CD14-positive monocyte (primary cell): ENCODE results near the gene MPDU1. TPM values are rescaled to one million over a fixed set of nuclear protein-coding genes. Genes with fewer than 3 reads are reported as not detected.
A peak's percentile ranks its signal among the peaks of the same experiment; 100 is the strongest.

Experiments used
- DNase-seq, 3 donors: peaks; one replicate each; pipeline ENCODE4 v3.0.0-alpha.2; 2011 to 2022
- H2AFZ ChIP-seq: 2 replicates; pipeline ENCODE4 v1.6.0; 2012; ENCODE audit warnings: mild to moderate bottlenecking, low read depth, low read length, inconsistent platforms; ENCODE audit not compliant: insufficient read depth, poor library complexity, severe bottlenecking
- H3K27ac ChIP-seq, 2 donors: 1 replicate in 1 of 2; 2 replicates in 1 of 2; pipeline ENCODE4 v1.5.1; 2012 to 2013; ENCODE audit warnings: low read length in 2 of 2, control low read depth in 1 of 2, inconsistent platforms in 1 of 2, low read depth in 1 of 2, mild to moderate bottlenecking in 1 of 2
- H3K27me3 ChIP-seq, 2 donors: one replicate each; pipeline versions ENCODE4 v1.6.0 to v1.6.1; 2011 to 2013; ENCODE audit warnings: low read length in 2 of 2; ENCODE audit not compliant: control insufficient read depth in 2 of 2, insufficient read depth in 2 of 2
- H3K36me3 ChIP-seq, 2 donors: replicated peaks in 1 of 2; 1 replicate in 1 of 2; 2 replicates in 1 of 2; pipeline versions ENCODE4 v1.5.1 to v1.6.1; 2012 to 2013; ENCODE audit warnings: low read length in 2 of 2, control low read depth in 1 of 2, inconsistent platforms in 1 of 2, mild to moderate bottlenecking in 1 of 2; ENCODE audit not compliant: insufficient read depth in 2 of 2, control insufficient read depth in 1 of 2
- H3K4me1 ChIP-seq, 2 donors: 1 replicate in 1 of 2; 2 replicates in 1 of 2; pipeline versions ENCODE4 v1.5.1 to v1.6.1; 2012 to 2013; ENCODE audit warnings: low read length in 2 of 2, control low read depth in 1 of 2, inconsistent platforms in 1 of 2, mild to moderate bottlenecking in 1 of 2, moderate library complexity in 1 of 2; ENCODE audit not compliant: insufficient read depth in 2 of 2, control insufficient read depth in 1 of 2
- H3K4me2 ChIP-seq: replicated peaks from 2 replicates; pipeline ENCODE3; 2012; ENCODE audit warnings: low read length, moderate library complexity, mild to moderate bottlenecking; ENCODE audit not compliant: poor library complexity, severe bottlenecking; ENCODE audit errors: extremely low read depth
- H3K4me3 ChIP-seq, 3 experiments: fragments of 200-600 bp in 1 of 3; sonication (generic) in 1 of 3; replicated peaks in 1 of 3; 1 replicate in 2 of 3; 2 replicates in 1 of 3; pipeline ENCODE4 v1.5.1; 2011 to 2013; ENCODE audit warnings: low read length in 3 of 3, mild to moderate bottlenecking in 3 of 3, control low read depth in 2 of 3, low read depth in 2 of 3, inconsistent platforms in 1 of 3, moderate library complexity in 1 of 3
- H3K79me2 ChIP-seq: 2 replicates; pipeline ENCODE4 v1.6.0; 2012; ENCODE audit warnings: mild to moderate bottlenecking, control low read depth, inconsistent platforms, low read length, moderate library complexity; ENCODE audit not compliant: insufficient read depth
- H3K9ac ChIP-seq: 2 replicates; pipeline ENCODE4 v1.6.0; 2017; ENCODE audit warnings: low read length, mild to moderate bottlenecking; ENCODE audit not compliant: insufficient read depth, poor library complexity, severe bottlenecking
- H3K9me3 ChIP-seq, 2 donors: replicated peaks in 1 of 2; 1 replicate in 1 of 2; 2 replicates in 1 of 2; pipeline versions ENCODE4 v1.5.1 to v1.6.1; 2012 to 2013; ENCODE audit warnings: low read length in 2 of 2, control low read depth in 1 of 2; ENCODE audit not compliant: control insufficient read depth in 1 of 2, insufficient read depth in 1 of 2
- H4K20me1 ChIP-seq: 2 replicates; pipeline ENCODE4 v1.6.0; 2012; ENCODE audit warnings: mild to moderate bottlenecking, low read length, control low read depth, moderate library complexity; ENCODE audit not compliant: insufficient read depth
- H3K27ac Mint-ChIP-seq, 7 donors: one replicate each; pipeline ENCODE4 v1.8.0; 2020; ENCODE audit warnings: mild to moderate bottlenecking in 7 of 7, mixed read lengths in 7 of 7, moderate library complexity in 6 of 7, inconsistent platforms in 2 of 7
- H3K27me3 Mint-ChIP-seq, 3 donors: one replicate each; pipeline ENCODE4 v1.8.0; 2021 to 2022; ENCODE audit warnings: low read depth in 3 of 3, mild to moderate bottlenecking in 3 of 3, mixed read lengths in 3 of 3, moderate library complexity in 3 of 3, inconsistent platforms in 1 of 3
- H3K36me3 Mint-ChIP-seq, 2 donors: one replicate each; pipeline ENCODE4 v1.8.0; 2020; ENCODE audit warnings: mixed read lengths in 2 of 2, inconsistent platforms in 1 of 2, mild to moderate bottlenecking in 1 of 2
- H3K4me1 Mint-ChIP-seq: one replicate; pipeline ENCODE4 v1.8.0; 2020; ENCODE audit warnings: mild to moderate bottlenecking, mixed read lengths
- H3K4me3 Mint-ChIP-seq, 2 donors: one replicate each; pipeline ENCODE4 v1.8.0; 2020; ENCODE audit warnings: mild to moderate bottlenecking in 2 of 2, mixed read lengths in 2 of 2, moderate library complexity in 1 of 2
- H3K9me3 Mint-ChIP-seq, 7 donors: one replicate each; pipeline ENCODE4 v1.8.0; 2020 to 2022; ENCODE audit warnings: mixed read lengths in 7 of 7, mild to moderate bottlenecking in 6 of 7, moderate library complexity in 6 of 7, inconsistent platforms in 2 of 7
- CTCF ChIP-seq: fragments of 200-600 bp; IDR thresholded peaks from one replicate; pipeline ENCODE4 v1.8.0; 2022; ENCODE audit warnings: antibody characterized with exemption, mild to moderate bottlenecking
- WGBS: methylation state at CpG from one replicate; pipeline ENCODE4 v1.1.5; 2013; ENCODE audit warnings: missing lambda C conversion rate; ENCODE audit not compliant: insufficient coverage; 5-methylcytosine and 5-hydroxymethylcytosine counted together
- intact Hi-C, 2 donors: fragments of 100-400 bp; cut with micrococcal nuclease; formaldehyde crosslinking; loops; one replicate each; pipeline versions ENCODE4 v1.15.0 to v1.15.1; 2023
- polyA plus RNA-seq, 3 donors: library from polyadenylated mRNA; depleted of rRNA in 1 of 3; unstranded in 2 of 3; stranded (reverse) in 1 of 3; fragments of 300-500 nt in 2 of 3; fragments of >200 nt in 1 of 3; fragmentation: Illumina TruSeq in 2 of 3; gene quantifications; 1 replicate in 2 of 3; 2 replicates in 1 of 3; pipeline ENCODE4 v1.2.3, GENCODE V29; 2012 to 2021

The MPDU1 gene
- polyA plus RNA-seq, 3 donors, result 100 to 107 (median 103) TPM

GRCh38 chr17:7557775-7558543 is 25.7 kb upstream of the MPDU1 start:
- Histone ChIP-seq H4K20me1 (peaks cover 18% of the 10 kb centered on the region), H3K36me3 (peaks cover 5 to 13% of the 10 kb centered on the region in 2 donors), H3K9ac (peak overlapping the region; percentile 72), H2AFZ (peak overlapping the region; percentile 70), H3K4me2 (peak overlapping the region; percentile 90), H3K27me3 (no peaks in the 10 kb centered on the region), H3K79me2 (peaks cover 58% of the 10 kb centered on the region), H3K4me1 (peaks cover 78 to 85% of the 10 kb centered on the region in 2 donors), H3K9me3 (no peaks in the 10 kb centered on the region), H3K27ac (peak overlapping the region; percentile 90 to 92), H3K4me3 (peak overlapping the region; percentile 69 to 100 (median 91))
- TF ChIP-seq CTCF, result no peak
- peak; percentile 77 to 88 (median 79) for DNase-seq
- peaks cover 74% of the 10 kb centered on the region for H3K4me1 Mint-ChIP-seq
- H3K27ac Mint-ChIP-seq, result peak overlapping the region; percentile 93 to 98 (median 97)
- intact Hi-C loops, result no loop called here
- WGBS, result 0% methylated on average over 18 of the region's 21 CpGs
- H3K4me3 Mint-ChIP-seq, result peak overlapping the region; percentile 97 to 98
- H3K27me3 Mint-ChIP-seq, result peaks cover 0 to 8% (median 7%) of the 10 kb centered on the region in 3 donors
- H3K36me3 Mint-ChIP-seq, result peaks cover 35 to 50% of the 10 kb centered on the region in 2 donors
- H3K9me3 Mint-ChIP-seq, result peaks cover 0 to 3% (median 0%) of the 10 kb centered on the region in 7 donors

- Mint-ChIP-seq H3K9me3 (peaks cover 0 to 3% (median 0%) of the 10 kb centered on the region in 7 donors), H3K4me3 (peak within 1 kb of the TSS; percentile 97 to 98)
These were observed 24.9 kb upstream of the MPDU1 start, which contains the start of gene TNFSF13 for GRCh38 chr17:7558544-7559319. Gene TNFSF13 (plus strand): TSS chr17:7558750. CDS start chr17:7559040, 290 bp downstream.

More at GRCh38 chr17:7558544-7559319, 24.9 kb upstream of the MPDU1 start, which contains the start of gene TNFSF13:
- peak in 2 of 3 donors; percentile 64 to 75 for DNase-seq
- Histone ChIP-seq H3K4me2 (peak within 1 kb of the TSS; percentile 90), H2AFZ (peak within 1 kb of the TSS; percentile 70), H3K4me1 (peaks cover 72 to 80% of the 10 kb centered on the region in 2 donors), H3K9me3 (no peaks in the 10 kb centered on the region), H3K27me3 (no peaks in the 10 kb centered on the region), H3K27ac (peak within 1 kb of the TSS; percentile 90 to 92), H4K20me1 (peaks cover 23% of the 10 kb centered on the region), H3K36me3 (peaks cover 13 to 19% of the 10 kb centered on the region in 2 donors), H3K79me2 (peaks cover 62% of the 10 kb centered on the region), H3K9ac (peak within 1 kb of the TSS; percentile 72), H3K4me3 (peak within 1 kb of the TSS; percentile 69 to 100 (median 91))
- intact Hi-C loops, result no loop called here
- Mint-ChIP-seq H3K36me3 (peaks cover 31 to 52% of the 10 kb centered on the region in 2 donors), H3K27ac (peak within 1 kb of the TSS; percentile 93 to 98 (median 97)), H3K4me1 (peaks cover 67% of the 10 kb centered on the region), H3K27me3 (peaks cover 0 to 8% (median 7%) of the 10 kb centered on the region in 3 donors)
- TF ChIP-seq CTCF, result no peak
- 0% methylated on average over 11 of the region's 16 CpGs for WGBS
